ENCODE measurements around the gene SLF2. TPM values are rescaled to one million over a fixed set of nuclear protein-coding genes. Genes with fewer than 3 reads are reported as not detected.

SLF2 gene
- total RNA-seq, 4 donors from 2014 or later = 8.3 to 23.3 (median 14.9) TPM

DNA sequence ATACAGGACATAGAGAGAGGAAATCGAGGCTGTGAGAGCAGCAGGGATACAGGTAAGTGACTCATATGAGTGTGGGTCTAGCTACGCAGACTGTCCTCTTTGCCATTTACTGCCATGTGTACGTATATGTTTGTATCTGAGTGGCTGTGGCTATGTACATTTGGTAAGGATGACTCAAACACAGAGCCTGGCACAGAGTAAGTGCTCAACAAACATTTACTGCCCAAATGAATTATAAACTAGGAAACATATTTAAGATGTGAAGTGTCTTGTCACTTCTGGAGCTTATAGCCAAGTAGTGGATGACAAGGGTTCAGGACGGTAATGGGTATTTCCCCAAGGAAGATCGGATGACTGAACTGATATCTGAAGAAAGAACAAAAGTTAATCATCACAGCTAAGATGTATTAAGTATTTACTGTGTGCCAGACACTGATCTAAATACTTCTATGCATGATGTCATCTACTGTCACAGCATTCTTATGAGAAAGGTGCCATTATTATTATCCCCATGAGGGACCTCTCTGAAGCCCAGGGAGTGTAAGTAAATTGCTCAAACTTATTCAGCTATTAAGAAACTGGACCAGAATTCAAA lies 68.5 kb downstream of the SLF2 start:
- intact Hi-C loops (cut with DNase I; ENCODE audit: low total_unique reads) = no loop called here
- TF ChIP-seq POLR2A (IDR thresholded peaks at IDR 0.05) = no peak
- TF ChIP-seq, protein P1, sequence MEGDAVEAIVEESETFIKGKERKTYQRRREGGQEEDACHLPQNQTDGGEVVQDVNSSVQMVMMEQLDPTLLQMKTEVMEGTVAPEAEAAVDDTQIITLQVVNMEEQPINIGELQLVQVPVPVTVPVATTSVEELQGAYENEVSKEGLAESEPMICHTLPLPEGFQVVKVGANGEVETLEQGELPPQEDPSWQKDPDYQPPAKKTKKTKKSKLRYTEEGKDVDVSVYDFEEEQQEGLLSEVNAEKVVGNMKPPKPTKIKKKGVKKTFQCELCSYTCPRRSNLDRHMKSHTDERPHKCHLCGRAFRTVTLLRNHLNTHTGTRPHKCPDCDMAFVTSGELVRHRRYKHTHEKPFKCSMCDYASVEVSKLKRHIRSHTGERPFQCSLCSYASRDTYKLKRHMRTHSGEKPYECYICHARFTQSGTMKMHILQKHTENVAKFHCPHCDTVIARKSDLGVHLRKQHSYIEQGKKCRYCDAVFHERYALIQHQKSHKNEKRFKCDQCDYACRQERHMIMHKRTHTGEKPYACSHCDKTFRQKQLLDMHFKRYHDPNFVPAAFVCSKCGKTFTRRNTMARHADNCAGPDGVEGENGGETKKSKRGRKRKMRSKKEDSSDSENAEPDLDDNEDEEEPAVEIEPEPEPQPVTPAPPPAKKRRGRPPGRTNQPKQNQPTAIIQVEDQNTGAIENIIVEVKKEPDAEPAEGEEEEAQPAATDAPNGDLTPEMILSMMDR (IDR thresholded peaks at IDR 0.05) = no peak
- H3K4me3 ChIP-seq (ENCODE audit: low read depth, poor library complexity, severe bottlenecking) = no peak overlapping the region
- DNase-seq (ENCODE audit: low spot score in 2 of 2) = peak in 1 of 2 donors; percentile 2
- WGBS, 2 donors = 83 to 86% methylated on average over 5 of the region's 5 CpGs

DNA sequence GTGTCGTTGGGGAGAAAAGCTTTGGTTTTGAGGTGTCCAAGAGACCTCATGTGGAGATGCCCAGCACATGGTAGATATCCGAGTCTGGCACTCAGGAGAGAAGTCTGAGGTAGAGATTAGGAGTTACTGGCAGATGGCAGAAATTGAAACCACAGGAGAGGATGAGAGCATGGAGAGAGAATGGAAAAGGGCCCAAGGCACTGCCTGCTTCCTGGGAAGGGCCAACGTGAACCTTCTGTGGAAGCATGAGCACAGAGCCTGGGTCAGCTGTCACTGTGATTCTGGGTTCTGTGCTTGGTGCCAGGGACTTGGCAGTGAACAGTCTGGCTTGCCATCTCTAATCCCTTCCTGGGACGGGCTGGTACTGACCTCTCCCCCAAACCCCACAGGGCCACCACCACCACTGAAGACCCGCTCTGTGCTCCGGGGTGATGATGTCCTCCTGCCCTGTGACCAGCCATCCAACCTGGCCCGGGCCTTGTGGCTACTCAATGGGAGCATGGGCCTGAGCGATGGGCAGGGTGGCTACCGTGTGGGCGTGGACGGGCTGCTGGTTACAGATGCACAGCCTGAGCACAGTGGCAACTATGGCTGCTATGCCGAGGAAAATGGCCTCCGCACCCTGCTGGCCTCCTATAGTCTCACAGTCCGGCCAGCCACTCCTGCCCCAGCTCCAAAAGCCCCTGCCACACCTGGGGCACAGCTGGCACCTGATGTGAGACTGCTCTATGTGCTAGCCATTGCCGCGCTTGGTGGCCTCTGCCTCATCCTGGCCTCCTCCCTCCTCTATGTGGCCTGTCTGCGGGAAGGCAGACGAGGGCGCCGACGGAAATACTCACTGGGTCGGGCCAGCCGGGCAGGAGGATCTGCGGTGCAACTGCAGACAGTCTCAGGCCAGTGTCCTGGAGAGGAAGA lies 70.4 kb downstream of the SLF2 start:
- DNase-seq (ENCODE audit: low spot score in 2 of 2) = peak in 1 of 2 donors; percentile 77
- TF ChIP-seq, protein P1 (IDR thresholded peaks at IDR 0.05) = no peak
- no peak for TF ChIP-seq POLR2A (IDR thresholded peaks at IDR 0.05)
- 84 to 87% methylated on average over 20 to 24 of the region's 24 CpGs for WGBS, 2 donors
- intact Hi-C loops (cut with DNase I; ENCODE audit: low total_unique reads) = no loop called here
- H3K4me3 ChIP-seq (ENCODE audit: low read depth, poor library complexity, severe bottlenecking) = no peak overlapping the region

DNA sequence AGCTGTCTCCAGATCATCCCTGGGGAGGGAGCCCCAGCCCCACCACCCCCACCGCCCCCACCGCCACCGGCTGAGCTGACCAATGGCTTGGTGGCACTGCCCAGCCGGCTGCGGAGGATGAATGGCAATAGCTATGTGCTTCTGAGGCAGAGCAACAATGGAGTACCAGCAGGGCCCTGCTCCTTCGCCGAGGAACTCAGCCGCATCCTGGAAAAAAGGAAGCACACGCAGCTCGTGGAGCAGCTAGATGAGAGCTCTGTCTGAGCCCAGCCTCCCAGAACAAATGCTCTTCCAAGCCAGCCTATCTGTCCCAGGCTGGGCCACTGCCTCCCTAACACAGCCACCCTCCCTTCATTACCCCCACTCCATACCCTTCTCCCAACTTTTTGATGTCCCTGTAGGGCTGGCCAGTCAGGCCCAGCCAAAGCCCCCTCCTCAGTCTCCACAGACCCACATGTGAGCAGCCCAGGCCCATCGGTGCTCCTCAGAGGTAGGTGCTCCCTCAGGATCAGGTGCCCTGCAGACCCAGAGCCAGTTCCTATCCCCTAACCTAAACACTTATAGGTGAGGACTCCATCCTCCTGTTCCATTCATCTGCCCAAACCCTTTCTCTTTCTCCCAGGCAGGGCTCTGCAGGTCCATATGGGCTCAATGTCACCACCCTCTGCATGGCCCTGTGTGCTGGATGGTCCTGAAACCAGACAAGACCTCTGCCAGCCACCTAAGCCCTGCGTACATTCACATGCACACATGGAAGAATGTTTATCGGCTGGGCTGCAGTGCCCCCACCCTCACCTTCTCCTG lies 71.3 kb downstream of the SLF2 start:
- peak in 1 of 2 donors; percentile 54 for DNase-seq (ENCODE audit: low spot score in 2 of 2)
- TF ChIP-seq POLR2A (IDR thresholded peaks at IDR 0.05) = no peak
- TF ChIP-seq, protein P1 (IDR thresholded peaks at IDR 0.05) = no peak
- 88 to 89% methylated on average over 11 to 13 of the region's 13 CpGs for WGBS, 2 donors
- no peak overlapping the region for H3K4me3 ChIP-seq (ENCODE audit: low read depth, poor library complexity, severe bottlenecking)
- intact Hi-C loops (cut with DNase I; ENCODE audit: low total_unique reads) = no loop called here

DNA sequence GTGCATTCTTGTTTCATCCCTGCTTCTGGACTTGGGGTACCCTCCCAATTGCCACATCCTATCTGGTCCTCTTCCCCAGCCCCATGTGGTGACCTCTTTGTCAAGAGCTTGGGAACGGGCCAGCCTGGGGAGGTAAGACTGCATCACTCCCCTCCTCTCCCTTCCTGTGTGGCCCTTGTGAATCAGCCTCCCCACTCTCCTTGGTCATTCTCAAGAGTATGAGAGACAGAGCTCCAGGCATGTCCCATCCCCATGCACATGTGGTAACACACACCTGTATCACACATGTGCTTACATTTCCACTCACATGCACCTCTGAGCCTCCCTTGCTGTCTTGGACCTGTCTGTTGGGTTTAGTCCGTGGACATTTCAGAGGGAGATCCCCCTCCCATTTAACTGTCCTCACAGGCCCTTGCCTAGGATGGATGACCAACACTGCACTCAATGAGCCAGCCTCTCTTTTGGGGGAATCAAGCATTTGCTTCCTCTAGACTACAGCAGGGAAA lies 72.0 kb downstream of the SLF2 start:
- peak in 1 of 2 donors; percentile 75 for DNase-seq (ENCODE audit: low spot score in 2 of 2)
- no peak overlapping the region for H3K4me3 ChIP-seq (ENCODE audit: low read depth, poor library complexity, severe bottlenecking)
- intact Hi-C loops (cut with DNase I; ENCODE audit: low total_unique reads) = no loop called here
- TF ChIP-seq, protein P1 (IDR thresholded peaks at IDR 0.05) = no peak
- no peak for TF ChIP-seq POLR2A (IDR thresholded peaks at IDR 0.05)
- 77 to 85% methylated on average over 2 of the region's 2 CpGs for WGBS, 2 donors

DNA sequence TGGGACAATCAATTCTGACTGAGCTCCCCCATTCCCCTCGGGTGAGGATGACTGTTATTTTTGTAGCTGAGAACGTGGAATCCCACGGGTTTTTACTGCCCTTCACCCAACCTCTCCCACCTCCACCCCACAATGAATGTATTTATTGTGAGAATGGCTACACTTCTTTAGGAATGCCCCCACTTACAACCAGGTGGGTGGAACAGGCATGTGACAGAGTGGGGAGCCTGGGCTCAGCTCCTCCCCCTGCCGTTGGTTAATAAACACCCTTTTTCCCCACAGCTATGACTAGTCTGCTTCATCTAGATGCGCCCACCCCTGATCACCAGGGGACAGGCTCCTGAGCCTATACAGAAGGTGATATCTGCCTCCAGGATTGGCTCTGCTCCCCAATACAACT lies 72.6 kb downstream of the SLF2 start:
- WGBS, 2 donors = 63 to 72% methylated on average over 5 of the region's 5 CpGs
- no peak overlapping the region for H3K4me3 ChIP-seq (ENCODE audit: low read depth, poor library complexity, severe bottlenecking)
- intact Hi-C loops (cut with DNase I; ENCODE audit: low total_unique reads) = no loop called here
- DNase-seq (ENCODE audit: low spot score in 2 of 2) = peak in 1 of 2 donors; percentile 58
- TF ChIP-seq POLR2A (IDR thresholded peaks at IDR 0.05) = no peak
- TF ChIP-seq, protein P1 (IDR thresholded peaks at IDR 0.05) = no peak

All from lower leg skin (tissue), 4 donors.